SK-N-MC (cell line): ENCODE data around the gene SPTB.

Source experiments
- EZH2 ChIP-seq: fragments of 200-600 bp; sonication (generic); IDR thresholded peaks from one replicate; pipeline ENCODE4 v1.6.1; 2017; ENCODE audit warnings: antibody characterized with exemption
- POLR2AphosphoS5 ChIP-seq: IDR thresholded peaks from 2 replicates; pipeline ENCODE4 v1.6.1; 2012; ENCODE audit warnings: mild to moderate bottlenecking, low read depth, low read length, borderline replicate concordance

DNA sequence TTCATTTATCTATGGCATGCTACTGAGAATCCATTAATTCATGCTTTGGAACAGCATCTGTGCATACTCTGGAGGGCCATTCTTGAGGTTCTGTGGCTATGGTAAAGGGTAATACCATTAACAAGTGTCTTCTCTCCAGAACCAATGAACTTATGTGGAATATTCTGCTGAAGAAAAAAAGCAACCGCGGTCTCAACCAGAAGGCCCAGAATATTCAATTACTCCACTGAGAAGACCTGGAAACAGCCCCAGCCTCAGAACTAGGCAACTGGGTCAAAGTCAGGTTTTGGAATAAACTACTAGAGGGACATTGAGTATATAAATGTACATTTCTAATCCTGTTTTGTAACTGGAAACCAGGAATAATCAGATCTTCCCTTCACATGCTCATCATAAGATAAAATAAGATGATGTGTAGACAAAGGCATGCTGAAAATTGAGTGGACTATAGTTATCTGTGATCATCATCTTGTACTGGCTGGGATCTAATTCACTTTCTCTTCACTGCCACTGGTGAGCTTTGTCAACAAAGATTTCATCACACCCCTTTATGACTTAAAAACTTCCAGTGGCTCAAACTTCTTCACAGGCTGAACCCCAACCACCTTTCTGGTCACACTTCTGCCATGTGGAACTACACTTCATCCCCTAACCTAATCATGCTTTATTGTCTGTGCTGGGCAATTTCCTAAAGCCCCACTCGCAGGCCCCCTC, 6.0 kb downstream of the SPTB start:
- TF ChIP-seq EZH2 (no peak), POLR2AphosphoS5 (no peak)
